IMR-90 (cell line): Measurements from ENCODE around the gene CARF. TPM values are rescaled to one million over a fixed set of nuclear protein-coding genes. Genes with fewer than 3 reads are reported as not detected.

Experiments
- ATAC-seq: fragments of 200-7000 bp; cut with Tn5 transposase; 2 replicates; pipeline ENCODE4 v1.9.1; 2020; ENCODE audit warnings: low read depth, mild to moderate bottlenecking, moderate library complexity
- BruUV-seq: library from RNA; stranded (reverse); fragments of 400-500 nt; replicated peaks from 2 replicates; lab custom pipeline; 2021; lab: Mats Ljungman, UMichigan
- CTCF ChIA-PET: fragments of 300-600 bp; formaldehyde crosslinking; extraction: SDS; loops from one replicate; lab custom pipeline; 2021; ENCODE audit warnings: antibody characterized with exemption; lab: Yijun Ruan, JAX
- POLR2A ChIA-PET: fragments of 300-600 bp; sonication (Branson Sonifier 250); formaldehyde crosslinking; loops from one replicate; lab custom pipeline; 2022; ENCODE audit warnings: antibody characterized with exemption; ENCODE audit not compliant: unreplicated experiment; lab: Charles Lee
- DNase-seq: peaks from one replicate; pipeline ENCODE4 v3.0.0; 2013
- H2AFZ ChIP-seq: replicated peaks from 2 replicates; pipeline ENCODE3; 2013; ENCODE audit warnings: low read length, mild to moderate bottlenecking; ENCODE audit not compliant: poor library complexity
- H2AK5ac ChIP-seq: 2 replicates; pipeline ENCODE4 v1.6.1; 2013; ENCODE audit warnings: low read depth, low read length, inconsistent platforms
- H2AK9ac ChIP-seq: replicated peaks from 2 replicates; pipeline ENCODE3; 2013; ENCODE audit warnings: mild to moderate bottlenecking, low read depth, low read length, moderate library complexity; ENCODE audit not compliant: poor library complexity
- H2BK120ac ChIP-seq: 2 replicates; pipeline ENCODE4 v1.6.1; 2013; ENCODE audit warnings: low read depth, low read length, inconsistent platforms
- H2BK15ac ChIP-seq: 3 replicates; pipeline ENCODE4 v1.6.1; 2013; ENCODE audit warnings: low read depth, low read length, inconsistent platforms
- H2BK20ac ChIP-seq: 2 replicates; pipeline ENCODE4 v1.6.1; 2013; ENCODE audit warnings: low read depth, mild to moderate bottlenecking, inconsistent platforms, low read length, moderate library complexity
- H2BK5ac ChIP-seq: 2 replicates; pipeline ENCODE4 v1.6.1; 2013; ENCODE audit warnings: mild to moderate bottlenecking, low read depth, low read length, inconsistent platforms; ENCODE audit not compliant: poor library complexity, severe bottlenecking
- H3K14ac ChIP-seq: replicated peaks from 2 replicates; pipeline ENCODE4 v1.6.1; 2013; ENCODE audit warnings: low read depth, low read length, inconsistent platforms
- H3K18ac ChIP-seq: 2 replicates; pipeline ENCODE4 v1.6.1; 2013; ENCODE audit warnings: low read depth, low read length, control low read depth
- H3K23ac ChIP-seq: 2 replicates; pipeline ENCODE4 v1.6.1; 2013; ENCODE audit warnings: low read depth, low read length, inconsistent platforms
- H3K27ac ChIP-seq: 2 replicates; pipeline ENCODE4 v1.5.1; 2013; ENCODE audit warnings: mild to moderate bottlenecking, control low read depth, low read length; ENCODE audit not compliant: insufficient read depth
- H3K27me3 ChIP-seq: 2 replicates; pipeline ENCODE4 v1.6.1; 2013; ENCODE audit warnings: low read length; ENCODE audit not compliant: control insufficient read depth, insufficient read depth
- H3K36me3 ChIP-seq: 2 replicates; pipeline ENCODE4 v1.6.1; 2013; ENCODE audit warnings: low read length, mixed read lengths; ENCODE audit not compliant: control insufficient read depth, insufficient read depth
- H3K4ac ChIP-seq: 2 replicates; pipeline ENCODE4 v1.6.1; 2013; ENCODE audit warnings: low read depth, low read length, inconsistent platforms
- H3K4me1 ChIP-seq: 2 replicates; pipeline ENCODE4 v1.6.1; 2013; ENCODE audit warnings: low read length, mixed read lengths; ENCODE audit not compliant: control insufficient read depth, insufficient read depth
- H3K4me2 ChIP-seq: 2 replicates; pipeline ENCODE4 v1.6.1; 2013; ENCODE audit warnings: low read depth, mild to moderate bottlenecking, control low read depth, low read length, moderate library complexity
- H3K4me3 ChIP-seq: 2 replicates; pipeline ENCODE4 v1.5.1; 2013; ENCODE audit warnings: low read depth, mild to moderate bottlenecking, control low read depth, low read length, moderate library complexity; ENCODE audit not compliant: insufficient read depth
- H3K56ac ChIP-seq: 2 replicates; pipeline ENCODE4 v1.6.1; 2013; ENCODE audit warnings: low read length, inconsistent platforms; ENCODE audit not compliant: insufficient read depth; ENCODE audit errors: extremely low read depth
- H3K79me1 ChIP-seq, 2 experiments: 2 replicates each; pipeline ENCODE4 v1.6.1; 2013; ENCODE audit warnings: low read length in 2 of 2, inconsistent platforms in 1 of 2, low read depth in 1 of 2
- H3K9ac ChIP-seq: 2 replicates; pipeline ENCODE4 v1.6.1; 2013; ENCODE audit warnings: low read depth, low read length, control low read depth
- H3K9me1 ChIP-seq: 2 replicates; pipeline ENCODE4 v1.6.1; 2013; ENCODE audit warnings: low read length, inconsistent platforms; ENCODE audit not compliant: insufficient read depth
- H3K9me3 ChIP-seq: 2 replicates; pipeline ENCODE4 v1.6.1; 2013; ENCODE audit warnings: low read length; ENCODE audit not compliant: control insufficient read depth, insufficient read depth
- H4K20me1 ChIP-seq: 2 replicates; pipeline ENCODE4 v1.6.1; 2013; ENCODE audit warnings: low read length, inconsistent platforms; ENCODE audit not compliant: insufficient read depth
- H4K5ac ChIP-seq: 2 replicates; pipeline ENCODE4 v1.6.1; 2013; ENCODE audit warnings: mild to moderate bottlenecking, low read depth, low read length, control low read depth
- H4K8ac ChIP-seq, 2 experiments: 2 replicates each; pipeline ENCODE4 v1.6.1; 2013; ENCODE audit warnings: low read depth in 2 of 2, low read length in 2 of 2, control low read depth in 1 of 2, inconsistent platforms in 1 of 2
- H4K91ac ChIP-seq: 2 replicates; pipeline ENCODE4 v1.6.1; 2013; ENCODE audit warnings: low read depth, low read length, inconsistent platforms; ENCODE audit not compliant: insufficient read depth
- ELK1 ChIP-seq: fragments of 150-350 bp; IDR thresholded peaks from 2 replicates; pipeline ENCODE4 v1.6.1; 2016; ENCODE audit warnings: low read depth, mild to moderate bottlenecking, low read length, moderate library complexity, borderline replicate concordance
- WGBS, 2 experiments: methylation state at CpG; one replicate each; pipeline versions ENCODE4 v1.1.5 to v1.1.7; 2013; ENCODE audit warnings: missing lambda C conversion rate in 2 of 2; ENCODE audit not compliant: insufficient read length in 1 of 2; ENCODE audit errors: extremely low coverage in 2 of 2; 5-methylcytosine and 5-hydroxymethylcytosine counted together
- dilution Hi-C: fragments of 300-500 bp; cut with HindIII; formaldehyde crosslinking; loops from one replicate; pipeline ENCODE4 v1.14.3; 2018; ENCODE audit warnings: low sequenced_read_pairs; ENCODE audit not compliant: unreplicated experiment
- in situ Hi-C: fragments of 300-500 bp; cut with MboI; formaldehyde crosslinking; loops from 3 replicates; pipeline ENCODE4 v1.14.3; 2019; ENCODE audit warnings: low sequenced_read_pairs, inconsistent platforms, mixed read lengths
- intact Hi-C: fragments of 100-400 bp; cut with micrococcal nuclease; formaldehyde crosslinking; loops from 2 replicates; pipeline ENCODE4 v1.10.0; 2022
- polyA plus RNA-seq, 3 experiments: library from polyadenylated mRNA; depleted of rRNA; stranded (reverse); fragments of >200 nt; gene quantifications; 2 replicates each; pipeline ENCODE4 v1.2.3, GENCODE V29; 2012; ENCODE audit warnings: low replicate concordance in 1 of 3
- total RNA-seq: library from RNA; depleted of rRNA; stranded (reverse); fragments of >200 nt; gene quantifications from 2 replicates; pipeline ENCODE4 v1.2.3, GENCODE V29; 2012

CARF gene
- total and polyA plus RNA-seq, 2 of the 4 experiments (the other 2 are of a cell fraction), result 2.4 to 5.6 TPM

GRCh38 chr2:202918860-202919259 is 6.8 kb downstream of the CARF start:
- DNase-seq, result no peak
- Histone ChIP-seq H3K23ac (no peak overlapping the region), H3K36me3 (0 out of 2 replicates have a peak, but pooled peaks cover 3% of the 10 kb centered on the region), H2AK5ac (no peak overlapping the region), H2BK120ac (no peak overlapping the region), H2BK5ac (no peak overlapping the region), H3K27ac (no peak overlapping the region), H4K8ac (no peak overlapping the region), H2BK15ac (no peak overlapping the region), H3K9me1 (no peaks in the 10 kb centered on the region), H3K4me3 (no peak overlapping the region), H3K4ac (no peak overlapping the region), H3K9me3 (no peaks in the 10 kb centered on the region), H3K14ac (no peak overlapping the region), H4K20me1 (no peaks in the 10 kb centered on the region), H4K91ac (no peak overlapping the region), H2BK20ac (no peak overlapping the region), H3K4me1 (no peaks in the 10 kb centered on the region), H2AFZ (no peak overlapping the region), H3K18ac (no peak overlapping the region), H3K27me3 (no peaks in the 10 kb centered on the region), H4K5ac (no peak overlapping the region), H3K4me2 (no peak overlapping the region), H3K9ac (no peak overlapping the region), H3K56ac (no peak overlapping the region), H2AK9ac (no peak overlapping the region), H3K79me1 (no peaks in the 10 kb centered on the region)
- intact Hi-C loops (loop anchor here (5.0 kb wide), 1 partner anchor 98 kb away; no protein-coding TSS in a partner anchor), in situ Hi-C loops (no loop called here), dilution Hi-C loops (no loop called here)
- no peak for TF ChIP-seq ELK1
- no TSS peak for BruUV-seq
- no peak for ATAC-seq
- ChIA-PET POLR2A (no interaction called here), CTCF (no interaction called here)
- WGBS, 2 experiments, result no CpG with 5 or more reads among the region's 1 CpG
